ENCODE measurements around the gene S100A11. TPM values are rescaled to one million over a fixed set of nuclear protein-coding genes. Genes with fewer than 3 reads are reported as not detected.

Gene S100A11
- total RNA-seq, 2 experiments from 2014 or later, result 264 to 361 TPM

GRCh38 chr1:152002960-152003359 is 33.8 kb downstream of the S100A11 start:
- H3K27me3 Mint-ChIP-seq, result peaks cover 3% of the 10 kb centered on the region
- no peak overlapping the region for H3K4me3 Mint-ChIP-seq
- no peak for ATAC-seq
- H3K27ac Mint-ChIP-seq, result no peak overlapping the region
- ChIA-PET CTCF (interaction anchor here (1.0 to 11.7 kb wide), 9 partner anchors 10 to 112 kb away, joined by 3 to 266 read pairs (median 11); no protein-coding TSS in a partner anchor), POLR2A (no interaction called here)
- intact Hi-C loops (cut with DNase I, micrococcal nuclease), result loop anchor here in 1 of 2 experiments (5.0 kb wide), 1 partner anchor 161 kb away; no protein-coding TSS in a partner anchor
- no peaks in the 10 kb centered on the region for H3K9me3 Mint-ChIP-seq (ENCODE audit: low read depth)
- peaks cover 7% of the 10 kb centered on the region for H3K4me1 Mint-ChIP-seq
- no peak for DNase-seq
- H3K36me3 Mint-ChIP-seq (ENCODE audit: low read depth), result no peaks in the 10 kb centered on the region

GRCh38 chr1:152001631-152002584 is 34.9 kb downstream of the S100A11 start:
- DNase-seq (peak; percentile 85), ATAC-seq (peak; percentile 83)
- Mint-ChIP-seq H3K27me3 (peaks cover 2% of the 10 kb centered on the region), H3K36me3 (ENCODE audit: low read depth) (no peaks in the 10 kb centered on the region), H3K4me1 (peaks cover 7% of the 10 kb centered on the region), H3K4me3 (no peak overlapping the region), H3K27ac (no peak overlapping the region), H3K9me3 (ENCODE audit: low read depth) (no peaks in the 10 kb centered on the region)
- intact Hi-C loops (cut with DNase I, micrococcal nuclease), result loop anchor here in 1 of 2 experiments (1.0 to 5.0 kb wide), 3 partner anchors 34 to 160 kb away; no protein-coding TSS in a partner anchor
- POLR2A ChIA-PET, result interaction anchor here (0.7 to 1.3 kb wide), 2 partner anchors 32 to 61 kb away, joined by 3 to 13 read pairs; no protein-coding TSS in a partner anchor
- CTCF ChIA-PET, result interaction anchor here (0.6 to 11.7 kb wide), 33 partner anchors 8 to 1684 kb away, joined by 3 to 266 read pairs (median 7); partner anchors contain the start of genes S100A10 and THEM4

GRCh38 chr1:152000964-152001630 is 35.7 kb downstream of the S100A11 start:
- Mint-ChIP-seq H3K27me3 (peaks cover 2% of the 10 kb centered on the region), H3K9me3 (ENCODE audit: low read depth) (no peaks in the 10 kb centered on the region), H3K36me3 (ENCODE audit: low read depth) (no peaks in the 10 kb centered on the region), H3K27ac (no peak overlapping the region), H3K4me3 (no peak overlapping the region), H3K4me1 (peaks cover 7% of the 10 kb centered on the region)
- intact Hi-C loops (cut with DNase I, micrococcal nuclease), result loop anchor here in 1 of 2 experiments (1.0 to 5.0 kb wide), 3 partner anchors 33 to 159 kb away; no protein-coding TSS in a partner anchor
- ChIA-PET CTCF (interaction anchor here (0.6 to 11.7 kb wide), 32 partner anchors 8 to 457 kb away, joined by 3 to 266 read pairs (median 5); partner anchors contain the start of genes S100A10 and THEM4), POLR2A (interaction anchor here (0.6 to 1.3 kb wide), 3 partner anchors 28 to 60 kb away, joined by 3 to 13 read pairs (median 3); no protein-coding TSS in a partner anchor)
- ATAC-seq, result no peak
- no peak for DNase-seq

DNA sequence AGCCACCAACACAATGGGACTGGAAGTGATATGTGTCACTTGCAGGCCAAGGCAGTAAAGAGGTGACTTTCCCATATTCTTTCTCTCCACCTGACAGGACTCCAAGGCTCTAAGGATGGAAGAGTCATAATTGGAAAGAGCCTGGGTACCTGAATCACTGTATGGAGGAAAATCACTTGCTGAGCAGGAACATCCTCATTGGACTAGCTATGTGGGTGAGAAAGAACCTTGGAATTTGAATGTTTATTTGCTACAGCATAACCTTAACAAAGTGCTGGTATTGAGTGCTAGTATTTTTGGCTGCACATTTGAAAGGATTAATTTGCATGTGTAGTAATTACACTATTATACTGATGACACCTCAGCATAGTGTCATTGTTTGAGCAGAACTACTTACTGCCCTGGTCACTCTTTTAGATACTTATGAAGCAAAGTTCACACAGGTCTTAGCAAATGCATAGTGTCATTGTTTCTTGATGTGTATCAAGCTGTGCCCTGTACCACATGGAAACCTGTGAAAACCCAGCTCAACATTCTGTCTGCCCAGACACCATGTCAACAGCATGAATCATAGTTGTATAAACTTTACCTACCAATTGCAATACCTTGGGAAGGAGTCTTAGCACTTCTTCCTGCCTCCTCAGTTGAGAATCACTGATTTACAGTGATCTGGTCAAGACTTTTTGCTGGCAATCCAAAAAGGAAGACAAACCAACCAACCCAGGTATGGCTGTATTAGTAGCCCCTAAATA is 38.0 kb downstream of the S100A11 start:
- intact Hi-C loops (cut with DNase I, micrococcal nuclease), result loop anchor here in 1 of 2 experiments (5.0 kb wide), 1 partner anchor 106 kb away; no protein-coding TSS in a partner anchor
- Mint-ChIP-seq H3K36me3 (ENCODE audit: low read depth) (no peaks in the 10 kb centered on the region), H3K4me3 (no peak overlapping the region), H3K27me3 (peaks cover 2% of the 10 kb centered on the region), H3K9me3 (ENCODE audit: low read depth) (no peaks in the 10 kb centered on the region), H3K4me1 (peaks cover 18% of the 10 kb centered on the region), H3K27ac (no peak overlapping the region)
- POLR2A ChIA-PET, result no interaction called here
- DNase-seq (no peak), ATAC-seq (no peak)
- CTCF ChIA-PET, result interaction anchor here (0.6 to 11.7 kb wide), 11 partner anchors 13 to 151 kb away, joined by 3 to 266 read pairs (median 5); no protein-coding TSS in a partner anchor

- no peak overlapping the region for H3K4me3 Mint-ChIP-seq
- POLR2A ChIA-PET, result no interaction called here
- no peaks in the 10 kb centered on the region for H3K27me3 Mint-ChIP-seq
- DNase-seq, result no peak
- no peak for ATAC-seq
- intact Hi-C loops (cut with DNase I, micrococcal nuclease), result loop anchor here (1.0 to 5.0 kb wide), 3 partner anchors 29 to 108 kb away; no protein-coding TSS in a partner anchor
- H3K36me3 Mint-ChIP-seq (ENCODE audit: low read depth), result peaks cover 3% of the 10 kb centered on the region
- H3K9me3 Mint-ChIP-seq (ENCODE audit: low read depth), result no peaks in the 10 kb centered on the region
- no peak overlapping the region for H3K27ac Mint-ChIP-seq
- CTCF ChIA-PET, result interaction anchor here (1.2 to 11.7 kb wide), 4 partner anchors 13 to 61 kb away, joined by 3 to 266 read pairs (median 135); no protein-coding TSS in a partner anchor
- peaks cover 25% of the 10 kb centered on the region for H3K4me1 Mint-ChIP-seq
Measured at GRCh38 chr1:151997284-151997570, 39.6 kb downstream of the S100A11 start.

- DNase-seq (no peak), ATAC-seq (no peak)
- CTCF ChIA-PET, result interaction anchor here (0.7 to 11.7 kb wide), 15 partner anchors 10 to 97 kb away, joined by 3 to 266 read pairs (median 4); no protein-coding TSS in a partner anchor
- intact Hi-C loops (cut with DNase I, micrococcal nuclease), result loop anchor here (1.0 to 5.0 kb wide), 3 partner anchors 11 to 103 kb away; no protein-coding TSS in a partner anchor
- POLR2A ChIA-PET, result no interaction called here
- Mint-ChIP-seq H3K27ac (no peak overlapping the region), H3K36me3 (ENCODE audit: low read depth) (peaks cover 3% of the 10 kb centered on the region), H3K4me1 (peaks cover 30% of the 10 kb centered on the region), H3K4me3 (no peak overlapping the region), H3K9me3 (ENCODE audit: low read depth) (no peaks in the 10 kb centered on the region), H3K27me3 (no peaks in the 10 kb centered on the region)
Measured at GRCh38 chr1:151995774-151996173, 41.0 kb downstream of the S100A11 start.

- CTCF ChIA-PET, result interaction anchor here (0.7 to 11.7 kb wide), 8 partner anchors 9 to 1604 kb away, joined by 3 to 266 read pairs (median 6); no protein-coding TSS in a partner anchor
- Mint-ChIP-seq H3K27me3 (no peaks in the 10 kb centered on the region), H3K27ac (peak overlapping the region; percentile 61)
Measured at GRCh38 chr1:151994956-151995355, 41.8 kb downstream of the S100A11 start.

GRCh38 chr1:151993734-151994496 is 42.9 kb downstream of the S100A11 start, which contains the start of gene S100A10:
Gene S100A10 (minus strand): TSS chr1:151993859. CDS start chr1:151986230, 7,629 bp downstream.
- H3K27ac Mint-ChIP-seq, result peak within 1 kb of the TSS; percentile 94
- intact Hi-C loops (cut with DNase I, micrococcal nuclease), result loop anchor here in 1 of 2 experiments (1.0 to 2.0 kb wide), 4 partner anchors 21 to 54 kb away; no protein-coding TSS in a partner anchor
- peaks cover 3% of the 10 kb centered on the region for H3K36me3 Mint-ChIP-seq (ENCODE audit: low read depth)
- peaks cover 48% of the 10 kb centered on the region for H3K4me1 Mint-ChIP-seq
- ChIA-PET POLR2A (interaction anchor here (0.6 to 1.4 kb wide), 2 partner anchors 48 to 53 kb away, joined by 3 read pairs; no protein-coding TSS in a partner anchor), CTCF (interaction anchor here (0.5 to 11.7 kb wide), 6 partner anchors 8 to 60 kb away, joined by 3 to 266 read pairs (median 4); no protein-coding TSS in a partner anchor)
- H3K4me3 Mint-ChIP-seq, result peak within 1 kb of the TSS; percentile 90
- no peaks in the 10 kb centered on the region for H3K9me3 Mint-ChIP-seq (ENCODE audit: low read depth)
- ATAC-seq (peak; percentile 79), DNase-seq (peak; percentile 85)
- no peaks in the 10 kb centered on the region for H3K27me3 Mint-ChIP-seq

More at GRCh38 chr1:151994956-151995355, 41.8 kb downstream of the S100A11 start:
- no peak for DNase-seq
- POLR2A ChIA-PET, result no interaction called here
- Mint-ChIP-seq H3K4me1 (peaks cover 38% of the 10 kb centered on the region), H3K36me3 (ENCODE audit: low read depth) (peaks cover 3% of the 10 kb centered on the region), H3K4me3 (peak overlapping the region; percentile 13), H3K9me3 (ENCODE audit: low read depth) (no peaks in the 10 kb centered on the region)
- ATAC-seq, result no peak
- intact Hi-C loops (cut with DNase I, micrococcal nuclease), result loop anchor here (1.0 to 5.0 kb wide), 3 partner anchors 11 to 103 kb away; no protein-coding TSS in a partner anchor

DNA sequence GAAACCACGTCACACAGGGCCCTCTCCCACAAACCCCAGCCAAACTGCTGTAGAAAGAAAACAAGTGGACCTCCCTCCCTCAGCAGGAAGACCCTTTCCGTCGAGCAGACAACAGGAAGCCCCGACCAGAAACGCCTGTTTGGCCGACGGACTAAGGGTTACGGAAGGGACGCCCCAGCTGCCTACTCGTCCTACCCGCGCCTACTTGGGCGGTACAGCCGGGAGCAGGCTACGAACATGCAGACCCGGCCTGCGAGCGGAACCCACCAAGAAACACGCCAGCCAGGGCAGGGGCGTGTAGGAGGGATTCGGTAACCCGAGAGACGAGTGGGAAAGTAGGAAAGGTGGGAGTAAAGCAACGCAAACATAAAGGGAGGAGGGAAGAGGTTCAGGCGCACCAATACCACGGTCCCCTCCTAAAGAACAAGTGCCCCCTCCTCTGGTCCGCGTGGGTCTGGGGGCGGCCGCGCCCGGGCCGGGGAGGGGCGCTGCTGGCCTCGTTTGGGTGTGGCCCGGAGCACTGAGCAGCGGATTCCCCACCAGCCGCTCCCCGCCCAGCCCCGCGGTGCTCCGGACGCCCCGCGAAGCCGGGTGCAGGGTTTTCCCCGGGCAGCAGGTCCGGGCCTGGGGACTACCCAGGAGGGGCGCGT is 43.6 kb downstream of the S100A11 start:
- DNase-seq (peak; percentile 57), ATAC-seq (peak; percentile 28)
- intact Hi-C loops (cut with DNase I, micrococcal nuclease), result loop anchor here in 1 of 2 experiments (1.0 to 2.0 kb wide), 3 partner anchors 20 to 55 kb away; no protein-coding TSS in a partner anchor
- POLR2A ChIA-PET, result interaction anchor here (0.7 to 1.4 kb wide), 2 partner anchors 52 to 100 kb away, joined by 3 read pairs; no protein-coding TSS in a partner anchor
- Mint-ChIP-seq H3K9me3 (ENCODE audit: low read depth) (no peaks in the 10 kb centered on the region), H3K36me3 (ENCODE audit: low read depth) (peaks cover 3% of the 10 kb centered on the region), H3K27ac (peak overlapping the region; percentile 94), H3K4me1 (peaks cover 55% of the 10 kb centered on the region), H3K27me3 (no peaks in the 10 kb centered on the region), H3K4me3 (peak overlapping the region; percentile 90)
- CTCF ChIA-PET, result interaction anchor here (0.5 to 2.6 kb wide), 5 partner anchors 8 to 59 kb away, joined by 3 to 12 read pairs (median 4); no protein-coding TSS in a partner anchor
